ENCODE measurements around the gene SHISA5. TPM values are rescaled to one million over a fixed set of nuclear protein-coding genes. Genes with fewer than 3 reads are reported as not detected.
A peak's percentile ranks its signal among the peaks of the same experiment; 100 is the strongest.

Gene SHISA5
- total and polyA plus RNA-seq, 10 of the 15 experiments (the other 5 are each of a cell fraction or from before 2014, with no cell fraction given) = 17.1 to 148 (median 67.3) TPM

DNA sequence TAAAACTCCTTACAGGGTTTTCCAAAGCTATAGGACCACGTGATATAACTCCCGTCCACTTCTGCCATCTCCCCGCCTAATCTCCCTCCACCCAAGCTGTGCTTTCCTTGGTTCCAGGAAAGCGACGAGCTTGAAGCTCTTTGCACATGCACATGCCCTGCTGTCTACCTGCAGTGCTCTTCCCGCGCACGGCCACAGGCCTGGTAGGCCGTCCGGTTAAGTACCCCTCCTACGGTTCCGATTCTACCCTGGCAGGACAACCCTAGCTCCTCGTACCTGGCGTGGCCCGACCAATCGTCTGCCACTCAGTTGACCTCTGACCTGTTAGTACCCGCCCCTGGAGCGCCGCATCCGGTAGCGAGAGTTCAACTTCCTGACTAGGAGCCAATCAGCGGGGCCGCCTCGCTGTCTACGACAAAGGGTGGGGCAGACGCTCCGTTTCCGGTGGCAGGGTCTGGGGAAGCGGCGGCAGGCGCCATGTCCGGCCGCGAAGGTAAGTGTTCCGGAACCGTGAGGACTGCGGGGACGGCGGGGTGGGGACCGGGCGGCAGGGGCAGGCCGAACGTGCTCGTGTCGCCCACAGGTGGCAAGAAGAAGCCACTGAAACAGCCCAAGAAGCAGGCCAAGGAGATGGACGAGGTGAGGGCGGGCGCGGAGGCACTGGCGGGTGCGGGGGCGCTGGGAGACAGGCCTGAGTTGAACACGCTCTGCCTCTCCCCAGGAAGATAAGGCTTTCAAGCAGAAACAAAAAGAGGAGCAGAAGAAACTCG is 64.0 kb downstream of the SHISA5 start, which contains the start of the genes CCDC51 and TMA7 (continued):
- TF ChIP-seq IKZF1 (conservative IDR thresholded peaks at IDR 0.05) (peak; percentile 60; the same call in 1 of the 2 replicates), LARP7 (IDR thresholded peaks at IDR 0.05) (peak; percentile 23; the same call in 1 of the 2 replicates), EZH2 (IDR thresholded peaks at IDR 0.05; ENCODE audit: borderline replicate concordance, control insufficient read depth, low read depth, low read length) (no peak), NFYB (IDR thresholded peaks at IDR 0.05; ENCODE audit: insufficient read depth, low read depth, low read length) (peak; percentile 90), SUZ12 (IDR thresholded peaks at IDR 0.05; ENCODE audit: unreplicated experiment) (no peak), TAF1 (IDR thresholded peaks at IDR 0.05; ENCODE audit: borderline replicate concordance, low read depth, low read length) (peak; percentile 43; the same call in 1 of the 2 replicates), CBFB (IDR thresholded peaks at IDR 0.05; ENCODE audit: low read depth) (peak; percentile 50; the same call in 1 of the 2 replicates), RELA (IDR thresholded peaks at IDR 0.05; ENCODE audit: borderline replicate concordance, partially characterized antibody) (peak; percentile 23), ZBED1 (IDR thresholded peaks at IDR 0.05; ENCODE audit: borderline replicate concordance) (0 out of 2 replicates have a peak, but pooled peaks have one; percentile 14), RB1 (IDR thresholded peaks at IDR 0.05; ENCODE audit: borderline replicate concordance) (no peak), PML (IDR thresholded peaks at IDR 0.05; ENCODE audit: low read length) (peak; percentile 80), NBN (IDR thresholded peaks at IDR 0.05) (peak; percentile 61; the same call in 1 of the 2 replicates), DPF2 (IDR thresholded peaks at IDR 0.05) (0 out of 2 replicates have a peak, but pooled peaks have one; percentile 10), POU2F2 (IDR thresholded peaks at IDR 0.05; ENCODE audit: borderline replicate concordance, low read depth, low read length) (peak; percentile 7; the same call in 2 of the 3 replicates), EED (IDR thresholded peaks at IDR 0.05; ENCODE audit: low read depth) (peak; percentile 10; the same call in 1 of the 2 replicates)
- TF ChIP-seq, protein P1, sequence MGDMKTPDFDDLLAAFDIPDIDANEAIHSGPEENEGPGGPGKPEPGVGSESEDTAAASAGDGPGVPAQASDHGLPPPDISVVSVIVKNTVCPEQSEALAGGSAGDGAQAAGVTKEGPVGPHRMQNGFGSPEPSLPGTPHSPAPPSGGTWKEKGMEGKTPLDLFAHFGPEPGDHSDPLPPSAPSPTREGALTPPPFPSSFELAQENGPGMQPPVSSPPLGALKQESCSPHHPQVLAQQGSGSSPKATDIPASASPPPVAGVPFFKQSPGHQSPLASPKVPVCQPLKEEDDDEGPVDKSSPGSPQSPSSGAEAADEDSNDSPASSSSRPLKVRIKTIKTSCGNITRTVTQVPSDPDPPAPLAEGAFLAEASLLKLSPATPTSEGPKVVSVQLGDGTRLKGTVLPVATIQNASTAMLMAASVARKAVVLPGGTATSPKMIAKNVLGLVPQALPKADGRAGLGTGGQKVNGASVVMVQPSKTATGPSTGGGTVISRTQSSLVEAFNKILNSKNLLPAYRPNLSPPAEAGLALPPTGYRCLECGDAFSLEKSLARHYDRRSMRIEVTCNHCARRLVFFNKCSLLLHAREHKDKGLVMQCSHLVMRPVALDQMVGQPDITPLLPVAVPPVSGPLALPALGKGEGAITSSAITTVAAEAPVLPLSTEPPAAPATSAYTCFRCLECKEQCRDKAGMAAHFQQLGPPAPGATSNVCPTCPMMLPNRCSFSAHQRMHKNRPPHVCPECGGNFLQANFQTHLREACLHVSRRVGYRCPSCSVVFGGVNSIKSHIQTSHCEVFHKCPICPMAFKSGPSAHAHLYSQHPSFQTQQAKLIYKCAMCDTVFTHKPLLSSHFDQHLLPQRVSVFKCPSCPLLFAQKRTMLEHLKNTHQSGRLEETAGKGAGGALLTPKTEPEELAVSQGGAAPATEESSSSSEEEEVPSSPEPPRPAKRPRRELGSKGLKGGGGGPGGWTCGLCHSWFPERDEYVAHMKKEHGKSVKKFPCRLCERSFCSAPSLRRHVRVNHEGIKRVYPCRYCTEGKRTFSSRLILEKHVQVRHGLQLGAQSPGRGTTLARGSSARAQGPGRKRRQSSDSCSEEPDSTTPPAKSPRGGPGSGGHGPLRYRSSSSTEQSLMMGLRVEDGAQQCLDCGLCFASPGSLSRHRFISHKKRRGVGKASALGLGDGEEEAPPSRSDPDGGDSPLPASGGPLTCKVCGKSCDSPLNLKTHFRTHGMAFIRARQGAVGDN (IDR thresholded peaks at IDR 0.05) = peak; percentile 64; the same call in 1 of the 2 replicates
- TF ChIP-seq, protein P2, sequence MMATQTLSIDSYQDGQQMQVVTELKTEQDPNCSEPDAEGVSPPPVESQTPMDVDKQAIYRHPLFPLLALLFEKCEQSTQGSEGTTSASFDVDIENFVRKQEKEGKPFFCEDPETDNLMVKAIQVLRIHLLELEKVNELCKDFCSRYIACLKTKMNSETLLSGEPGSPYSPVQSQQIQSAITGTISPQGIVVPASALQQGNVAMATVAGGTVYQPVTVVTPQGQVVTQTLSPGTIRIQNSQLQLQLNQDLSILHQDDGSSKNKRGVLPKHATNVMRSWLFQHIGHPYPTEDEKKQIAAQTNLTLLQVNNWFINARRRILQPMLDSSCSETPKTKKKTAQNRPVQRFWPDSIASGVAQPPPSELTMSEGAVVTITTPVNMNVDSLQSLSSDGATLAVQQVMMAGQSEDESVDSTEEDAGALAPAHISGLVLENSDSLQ (IDR thresholded peaks at IDR 0.05) = peak; percentile 94
- TF ChIP-seq, protein P3, sequence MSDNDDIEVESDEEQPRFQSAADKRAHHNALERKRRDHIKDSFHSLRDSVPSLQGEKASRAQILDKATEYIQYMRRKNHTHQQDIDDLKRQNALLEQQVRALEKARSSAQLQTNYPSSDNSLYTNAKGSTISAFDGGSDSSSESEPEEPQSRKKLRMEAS (IDR thresholded peaks at IDR 0.05; ENCODE audit: low read depth, low read length) = peak; percentile 84
- TF ChIP-seq, protein P4, sequence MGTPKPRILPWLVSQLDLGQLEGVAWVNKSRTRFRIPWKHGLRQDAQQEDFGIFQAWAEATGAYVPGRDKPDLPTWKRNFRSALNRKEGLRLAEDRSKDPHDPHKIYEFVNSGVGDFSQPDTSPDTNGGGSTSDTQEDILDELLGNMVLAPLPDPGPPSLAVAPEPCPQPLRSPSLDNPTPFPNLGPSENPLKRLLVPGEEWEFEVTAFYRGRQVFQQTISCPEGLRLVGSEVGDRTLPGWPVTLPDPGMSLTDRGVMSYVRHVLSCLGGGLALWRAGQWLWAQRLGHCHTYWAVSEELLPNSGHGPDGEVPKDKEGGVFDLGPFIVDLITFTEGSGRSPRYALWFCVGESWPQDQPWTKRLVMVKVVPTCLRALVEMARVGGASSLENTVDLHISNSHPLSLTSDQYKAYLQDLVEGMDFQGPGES (IDR thresholded peaks at IDR 0.05) = peak; percentile 56; the same call in 1 of the 2 replicates
- TF ChIP-seq, protein P5, sequence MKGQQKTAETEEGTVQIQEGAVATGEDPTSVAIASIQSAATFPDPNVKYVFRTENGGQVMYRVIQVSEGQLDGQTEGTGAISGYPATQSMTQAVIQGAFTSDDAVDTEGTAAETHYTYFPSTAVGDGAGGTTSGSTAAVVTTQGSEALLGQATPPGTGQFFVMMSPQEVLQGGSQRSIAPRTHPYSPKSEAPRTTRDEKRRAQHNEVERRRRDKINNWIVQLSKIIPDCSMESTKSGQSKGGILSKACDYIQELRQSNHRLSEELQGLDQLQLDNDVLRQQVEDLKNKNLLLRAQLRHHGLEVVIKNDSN (IDR thresholded peaks at IDR 0.05; ENCODE audit: borderline replicate concordance, extremely low read length, insufficient read depth, low read depth, low read length) = peak; percentile 11
- TF ChIP-seq, protein P6, sequence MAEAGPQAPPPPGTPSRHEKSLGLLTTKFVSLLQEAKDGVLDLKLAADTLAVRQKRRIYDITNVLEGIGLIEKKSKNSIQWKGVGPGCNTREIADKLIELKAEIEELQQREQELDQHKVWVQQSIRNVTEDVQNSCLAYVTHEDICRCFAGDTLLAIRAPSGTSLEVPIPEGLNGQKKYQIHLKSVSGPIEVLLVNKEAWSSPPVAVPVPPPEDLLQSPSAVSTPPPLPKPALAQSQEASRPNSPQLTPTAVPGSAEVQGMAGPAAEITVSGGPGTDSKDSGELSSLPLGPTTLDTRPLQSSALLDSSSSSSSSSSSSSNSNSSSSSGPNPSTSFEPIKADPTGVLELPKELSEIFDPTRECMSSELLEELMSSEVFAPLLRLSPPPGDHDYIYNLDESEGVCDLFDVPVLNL (IDR thresholded peaks at IDR 0.05; ENCODE audit: low read depth, low read length) = peak; percentile 48; the same call in 1 of the 2 replicates
